Measurements from ENCODE around the gene RPL19.
"Not testable (repeated sequence)": the region's sequence is repeated elsewhere in the genome, so short reads cannot be mapped to it uniquely, and the experiment has no call there.

DNA sequence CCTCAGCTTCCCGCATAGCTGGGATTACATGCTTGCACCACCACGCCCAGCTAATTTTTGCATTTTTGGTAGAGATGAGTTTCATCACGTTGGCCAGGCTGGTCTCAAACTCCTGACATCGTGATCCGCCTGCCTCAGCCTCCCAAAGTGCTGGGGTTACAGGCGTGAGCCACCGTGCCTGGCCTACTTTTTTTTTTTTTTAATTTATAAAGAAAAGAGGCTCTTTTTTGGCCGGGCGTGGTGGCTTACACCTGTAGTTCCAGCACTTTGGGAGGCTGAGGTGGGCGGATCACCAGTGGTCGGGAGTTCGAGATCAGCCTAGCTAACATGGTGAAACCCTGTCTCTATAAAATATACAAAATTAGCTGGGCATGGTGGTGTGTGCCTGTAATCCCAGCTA, 50.0 kb downstream of the RPL19 start:
- TF ChIP-seq POLR2AphosphoS5 (IDR thresholded peaks at IDR 0.05; ENCODE audit: borderline replicate concordance, low read depth, low read length); EZH2 (IDR thresholded peaks at IDR 0.05): not testable (repeated sequence)

Measured in SK-N-MC (cell line).